BJ (cell line): Measurements from ENCODE around the gene MRNIP. TPM values are rescaled to one million over a fixed set of nuclear protein-coding genes. Genes with fewer than 3 reads are reported as not detected.

Source experiments
- CTCF ChIA-PET: fragments of 350-600 bp; formaldehyde crosslinking; extraction: SDS; loops from one replicate; lab custom pipeline; 2021; ENCODE audit warnings: antibody characterized with exemption, inconsistent platforms; lab: Yijun Ruan, JAX
- POLR2A ChIA-PET: fragments of 300-600 bp; sonication (Branson Sonifier 250); formaldehyde crosslinking; extraction: SDS; loops from one replicate; lab custom pipeline; 2021; ENCODE audit warnings: antibody characterized with exemption; lab: Charles Lee
- DNase-seq: peaks from one replicate; pipeline ENCODE4 v3.0.0-alpha.2; 2011; ENCODE audit warnings: low read depth
- H3K27me3 ChIP-seq: 2 replicates; pipeline ENCODE4 v1.6.0; 2011; ENCODE audit warnings: low read length; ENCODE audit not compliant: control insufficient read depth, insufficient read depth
- H3K36me3 ChIP-seq: 2 replicates; pipeline ENCODE4 v1.5.1; 2011; ENCODE audit warnings: low read length; ENCODE audit not compliant: control insufficient read depth, insufficient read depth
- H3K4me3 ChIP-seq: 2 replicates; pipeline ENCODE4 v1.5.1; 2011; ENCODE audit warnings: low read depth, mild to moderate bottlenecking, control low read depth, low read length
- polyA plus RNA-seq: library from polyadenylated mRNA; depleted of rRNA; stranded (reverse); fragments of >200 nt; gene quantifications from 2 replicates; pipeline ENCODE4 v1.2.3, GENCODE V29; 2011
- TF ChIP-seq, protein P1 (sequence below): IDR thresholded peaks from 2 replicates; pipeline ENCODE4 v1.5.1; 2011; ENCODE audit warnings: low read depth, mild to moderate bottlenecking, control low read depth, inconsistent platforms, low read length, moderate library complexity; ENCODE audit not compliant: insufficient read depth

MRNIP gene
- polyA plus RNA-seq, 1 experiment: 14.1 TPM

DNA sequence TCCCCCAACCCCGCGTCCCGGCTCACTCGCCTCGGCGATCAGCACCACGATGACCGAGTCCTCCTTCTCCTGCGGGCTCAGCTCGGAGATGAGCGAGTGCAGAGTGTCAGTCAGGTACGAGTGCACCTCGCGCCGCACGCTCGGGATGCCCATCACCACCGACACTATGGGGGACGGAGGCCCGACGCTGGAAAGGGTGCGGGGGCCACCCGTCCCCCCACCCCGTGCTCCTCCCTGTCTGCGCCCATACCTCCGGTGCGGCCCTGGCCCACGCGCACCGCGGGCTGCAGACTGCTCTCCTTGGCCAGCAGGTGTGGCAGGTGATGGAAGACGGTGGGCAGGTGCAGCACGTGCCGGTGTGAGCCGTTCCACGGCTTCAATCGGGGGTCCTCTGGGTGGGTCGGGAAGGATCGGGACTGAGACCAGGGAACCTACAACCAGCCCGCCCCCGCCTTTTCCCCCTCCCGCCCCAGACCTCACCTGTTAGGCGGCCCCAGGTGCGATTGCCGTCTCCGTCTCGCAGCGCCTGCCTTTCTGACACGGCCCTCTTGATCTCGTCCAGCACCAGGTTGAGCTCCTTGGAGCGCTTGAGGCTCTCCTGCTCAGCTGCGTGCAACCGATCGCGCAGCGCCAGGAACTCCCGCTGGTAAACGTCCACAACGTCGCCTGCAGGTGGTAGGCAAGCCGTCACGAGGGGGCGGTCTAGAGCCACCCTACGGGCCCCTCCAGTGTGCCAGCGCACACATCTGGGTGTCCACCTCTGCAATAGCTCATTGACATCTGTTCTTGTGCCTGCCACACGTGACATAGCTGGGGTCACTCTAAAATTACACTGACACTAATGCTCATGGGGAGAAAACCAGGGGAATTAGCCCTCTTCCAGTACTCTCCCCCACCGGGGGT, 57.1 kb downstream of the MRNIP start:
- ChIA-PET POLR2A (no interaction called here), CTCF (interaction anchor here (0.6 to 1.8 kb wide), 7 partner anchors 7 to 105 kb away, joined by 3 to 4 read pairs (median 3); partner anchors contain the start of gene LTC4S)
- Histone ChIP-seq H3K4me3 (no peak overlapping the region), H3K27me3 (no peaks in the 10 kb centered on the region), H3K36me3 (peaks cover 44% of the 10 kb centered on the region)
- TF ChIP-seq, protein P1, sequence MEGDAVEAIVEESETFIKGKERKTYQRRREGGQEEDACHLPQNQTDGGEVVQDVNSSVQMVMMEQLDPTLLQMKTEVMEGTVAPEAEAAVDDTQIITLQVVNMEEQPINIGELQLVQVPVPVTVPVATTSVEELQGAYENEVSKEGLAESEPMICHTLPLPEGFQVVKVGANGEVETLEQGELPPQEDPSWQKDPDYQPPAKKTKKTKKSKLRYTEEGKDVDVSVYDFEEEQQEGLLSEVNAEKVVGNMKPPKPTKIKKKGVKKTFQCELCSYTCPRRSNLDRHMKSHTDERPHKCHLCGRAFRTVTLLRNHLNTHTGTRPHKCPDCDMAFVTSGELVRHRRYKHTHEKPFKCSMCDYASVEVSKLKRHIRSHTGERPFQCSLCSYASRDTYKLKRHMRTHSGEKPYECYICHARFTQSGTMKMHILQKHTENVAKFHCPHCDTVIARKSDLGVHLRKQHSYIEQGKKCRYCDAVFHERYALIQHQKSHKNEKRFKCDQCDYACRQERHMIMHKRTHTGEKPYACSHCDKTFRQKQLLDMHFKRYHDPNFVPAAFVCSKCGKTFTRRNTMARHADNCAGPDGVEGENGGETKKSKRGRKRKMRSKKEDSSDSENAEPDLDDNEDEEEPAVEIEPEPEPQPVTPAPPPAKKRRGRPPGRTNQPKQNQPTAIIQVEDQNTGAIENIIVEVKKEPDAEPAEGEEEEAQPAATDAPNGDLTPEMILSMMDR: peak; percentile 68
- DNase-seq: no peak

DNA sequence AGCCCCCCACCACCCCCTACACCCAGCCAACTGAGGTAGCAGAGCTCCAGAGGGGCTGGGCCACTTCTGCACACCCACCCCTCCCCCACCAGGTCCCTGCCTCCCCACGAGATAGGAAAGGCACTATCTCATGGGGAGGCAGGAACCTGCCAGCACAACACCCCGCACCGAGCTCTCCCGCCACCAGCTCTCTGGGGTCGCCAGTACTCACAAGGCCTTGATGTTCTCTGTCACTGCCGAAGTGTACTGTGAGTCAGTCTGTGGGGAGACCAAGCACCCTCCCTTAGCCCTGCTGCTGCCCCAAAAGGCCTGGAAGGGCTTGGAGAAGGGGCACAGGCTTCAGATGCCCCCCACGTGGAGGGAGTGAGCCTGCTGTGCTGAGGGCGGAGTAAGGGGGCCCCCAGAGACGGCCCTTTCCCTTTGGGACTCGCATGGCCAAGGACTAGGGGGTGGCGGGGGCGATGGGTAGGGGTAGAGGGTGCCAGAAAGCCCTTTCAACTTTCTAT, 57.9 kb downstream of the MRNIP start:
- DNase-seq: no peak
- Histone ChIP-seq H3K4me3 (no peak overlapping the region), H3K36me3 (peaks cover 44% of the 10 kb centered on the region), H3K27me3 (no peaks in the 10 kb centered on the region)
- ChIA-PET CTCF (interaction anchor here (1.0 kb wide), 1 partner anchor 56 kb away, joined by 3 read pairs; no protein-coding TSS in a partner anchor), POLR2A (no interaction called here)
- TF ChIP-seq, protein P1: no peak

DNA sequence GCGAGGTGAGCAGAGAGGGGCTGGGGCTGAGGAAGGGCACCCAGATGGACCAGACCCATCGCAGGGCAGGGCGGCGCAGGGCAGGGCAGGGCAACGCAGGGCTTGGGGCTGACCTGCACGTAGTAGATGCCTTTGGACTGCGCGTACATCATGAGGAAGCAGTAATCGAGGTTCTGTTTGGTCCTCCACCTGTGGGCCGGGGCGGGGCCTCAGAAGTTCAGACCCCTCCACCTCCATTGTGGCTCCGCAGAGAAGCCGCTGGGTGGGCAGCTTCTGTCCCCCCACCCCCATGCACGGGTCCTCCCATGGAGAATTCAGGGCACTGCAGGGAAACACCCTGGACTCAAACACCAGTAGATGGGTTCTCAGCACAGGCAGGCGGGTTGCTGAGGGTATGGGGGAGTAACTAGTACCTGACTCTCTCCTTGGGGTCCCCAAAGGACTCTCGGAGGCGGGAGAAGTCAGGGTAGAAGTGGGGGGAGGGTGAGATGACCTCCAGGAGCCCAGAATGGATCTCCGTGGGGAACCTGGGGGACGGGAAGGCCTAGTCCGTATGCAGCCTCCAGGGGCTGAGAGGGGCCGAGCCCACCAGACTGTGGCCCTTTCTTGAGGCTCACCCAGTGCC, 58.4 kb downstream of the MRNIP start:
- H3K36me3 ChIP-seq: peaks cover 44% of the 10 kb centered on the region
- DNase-seq: no peak
- TF ChIP-seq, protein P1: no peak
- CTCF ChIA-PET: interaction anchor here (1.0 kb wide), 1 partner anchor 56 kb away, joined by 3 read pairs; no protein-coding TSS in a partner anchor
- H3K4me3 ChIP-seq: no peak overlapping the region
- POLR2A ChIA-PET: no interaction called here
- H3K27me3 ChIP-seq: no peaks in the 10 kb centered on the region

DNA sequence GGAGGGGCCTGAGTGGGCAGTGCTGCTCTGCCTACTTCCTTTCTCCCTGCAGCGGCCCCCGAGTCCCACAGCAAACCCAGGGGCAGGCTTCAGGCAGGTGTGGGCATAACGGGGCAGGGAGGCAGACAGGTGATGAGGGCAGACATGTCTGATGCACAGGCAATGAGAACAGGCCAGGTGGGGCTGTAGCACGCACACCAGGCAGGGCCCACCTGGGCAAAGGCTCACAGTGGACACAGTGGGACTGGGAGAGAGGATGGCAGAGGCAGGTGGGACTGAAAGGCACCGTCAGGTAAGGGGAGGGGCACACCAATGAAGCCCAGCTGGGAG, 59.0 kb downstream of the MRNIP start:
- peaks cover 44% of the 10 kb centered on the region for H3K36me3 ChIP-seq
- no peak overlapping the region for H3K4me3 ChIP-seq
- ChIA-PET CTCF (no interaction called here), POLR2A (no interaction called here)
- no peaks in the 10 kb centered on the region for H3K27me3 ChIP-seq
- no peak for DNase-seq
- TF ChIP-seq, protein P1: no peak
